H1 (cell line): ENCODE data around the gene TCAF1. TPM values are rescaled to one million over a fixed set of nuclear protein-coding genes. Genes with fewer than 3 reads are reported as not detected.

Experiments
- CTCF ChIA-PET: fragments of 300-600 bp; sonication (Branson Sonifier 250); formaldehyde crosslinking; loops from one replicate; lab custom pipeline; 2021; ENCODE audit not compliant: partially characterized antibody; lab: Charles Lee
- POLR2A ChIA-PET: fragments of 300-600 bp; sonication (Branson Sonifier 250); formaldehyde crosslinking; loops from one replicate; lab custom pipeline; 2021; ENCODE audit warnings: inconsistent platforms; ENCODE audit not compliant: partially characterized antibody; lab: Charles Lee
- DNase-seq, 2 experiments: peaks; one replicate each; pipeline versions ENCODE4 v3.0.0 to v3.0.0-alpha.2; 2010 to 2022; ENCODE audit warnings: low spot score in 2 of 2, low read depth in 1 of 2, mixed read lengths in 1 of 2
- FAIRE-seq: peaks from 2 replicates; lab custom pipeline; 2011; peaks lifted over from hg19 to GRCh38; lab: Jason Lieb, UNC
- H2AFZ ChIP-seq: 2 replicates; pipeline ENCODE4 v1.8.1; 2012; ENCODE audit warnings: low read length, inconsistent platforms
- H2AK5ac ChIP-seq: 2 replicates; pipeline ENCODE4 v1.6.1; 2013; ENCODE audit warnings: low read depth, low read length
- H2BK120ac ChIP-seq: replicated peaks from 2 replicates; pipeline ENCODE3; 2013; ENCODE audit warnings: low read depth, low read length, inconsistent platforms
- H2BK12ac ChIP-seq: 2 replicates; pipeline ENCODE4 v1.6.1; 2013; ENCODE audit warnings: low read depth, low read length
- H2BK15ac ChIP-seq: 2 replicates; pipeline ENCODE4 v1.6.1; 2013; ENCODE audit warnings: low read length
- H2BK20ac ChIP-seq: 2 replicates; pipeline ENCODE4 v1.6.1; 2013; ENCODE audit warnings: low read length
- H2BK5ac ChIP-seq: 2 replicates; pipeline ENCODE4 v1.6.1; 2013; ENCODE audit warnings: low read depth, low read length
- H3K14ac ChIP-seq: 2 replicates; pipeline ENCODE4 v1.6.1; 2013; ENCODE audit warnings: inconsistent platforms; ENCODE audit not compliant: insufficient read length
- H3K18ac ChIP-seq: 2 replicates; pipeline ENCODE4 v1.6.1; 2013; ENCODE audit warnings: low read length; ENCODE audit errors: extremely low read depth
- H3K23ac ChIP-seq: 2 replicates; pipeline ENCODE4 v1.6.1; 2013; ENCODE audit warnings: inconsistent platforms; ENCODE audit not compliant: insufficient read length
- H3K23me2 ChIP-seq: 2 replicates; pipeline ENCODE4 v1.6.1; 2013; ENCODE audit warnings: low read depth, low read length
- H3K27ac ChIP-seq: 2 replicates; pipeline ENCODE4 v1.6.1; 2011; ENCODE audit warnings: low read depth, low read length, inconsistent platforms
- H3K27me3 ChIP-seq, 4 experiments: replicated peaks in 1 of 4; 1 replicate in 1 of 4; 2 replicates in 3 of 4; pipeline versions ENCODE4 v1.6.1 to v1.8.1; 2011 to 2013; ENCODE audit warnings: low read length in 3 of 4, mild to moderate bottlenecking in 3 of 4, inconsistent platforms in 2 of 4, mixed read lengths in 2 of 4, moderate library complexity in 1 of 4; ENCODE audit not compliant: control insufficient read depth in 3 of 4, insufficient read depth in 3 of 4; ENCODE audit errors: extremely low read depth in 1 of 4
- H3K36me3 ChIP-seq, 4 experiments: 2 replicates each; pipeline versions ENCODE4 v1.6.1 to v1.8.1; 2011 to 2013; ENCODE audit warnings: mild to moderate bottlenecking in 4 of 4, low read length in 3 of 4, moderate library complexity in 2 of 4, control low read depth in 1 of 4, inconsistent platforms in 1 of 4; ENCODE audit not compliant: insufficient read depth in 4 of 4, control insufficient read depth in 2 of 4
- H3K4ac ChIP-seq: replicated peaks from 2 replicates; pipeline ENCODE3; 2013; ENCODE audit warnings: low read length, low read depth, mixed read lengths, inconsistent platforms; ENCODE audit not compliant: insufficient read length
- H3K4me1 ChIP-seq, 4 experiments: replicated peaks in 1 of 4; 1 replicate in 1 of 4; 2 replicates in 3 of 4; pipeline versions ENCODE4 v1.6.1 to v1.8.1; 2011 to 2013; ENCODE audit warnings: low read length in 3 of 4, inconsistent platforms in 2 of 4, mixed read lengths in 1 of 4; ENCODE audit not compliant: insufficient read depth in 4 of 4, control insufficient read depth in 3 of 4
- H3K4me2 ChIP-seq, 2 experiments: 2 replicates each; pipeline versions ENCODE4 v1.6.1 to v1.8.1; 2011 to 2013; ENCODE audit warnings: low read depth in 2 of 2, low read length in 2 of 2, control low read depth in 1 of 2, inconsistent platforms in 1 of 2, mild to moderate bottlenecking in 1 of 2; ENCODE audit not compliant: insufficient read depth in 1 of 2
- H3K4me3 ChIP-seq, 4 experiments: fragments of 200-600, 300-600 bp in 1 of 4; sonication (generic), shearing (Covaris generic), sonication (Bioruptor Twin) in 1 of 4; 2 replicates each; pipeline versions ENCODE4 v1.5.1 to v1.8.1; 2011 to 2016; ENCODE audit warnings: low read length in 4 of 4, low read depth in 3 of 4, control low read depth in 2 of 4, inconsistent platforms in 2 of 4, mild to moderate bottlenecking in 2 of 4, mixed read lengths in 1 of 4, moderate library complexity in 1 of 4; ENCODE audit not compliant: insufficient read depth in 2 of 4; ENCODE audit errors: extremely low read depth in 1 of 4
- H3K56ac ChIP-seq: replicated peaks from 2 replicates; pipeline ENCODE3; 2013; ENCODE audit warnings: low read depth, mild to moderate bottlenecking, mixed read lengths, low read length, inconsistent platforms; ENCODE audit not compliant: insufficient read length
- H3K79me1 ChIP-seq: 2 replicates; pipeline ENCODE4 v1.6.1; 2013; ENCODE audit warnings: low read depth, low read length, control low read depth
- H3K79me2 ChIP-seq, 2 experiments: 2 replicates each; pipeline versions ENCODE4 v1.6.1 to v1.8.1; 2012 to 2013; ENCODE audit warnings: low read length in 2 of 2, mild to moderate bottlenecking in 2 of 2, inconsistent platforms in 1 of 2; ENCODE audit not compliant: insufficient read depth in 2 of 2, control insufficient read depth in 1 of 2
- H3K9ac ChIP-seq, 4 experiments: replicated peaks in 1 of 4; 1 replicate in 1 of 4; 2 replicates in 3 of 4; pipeline versions ENCODE4 v1.6.1 to v1.8.1; 2011 to 2013; ENCODE audit warnings: low read depth in 3 of 4, low read length in 3 of 4, control low read depth in 2 of 4, mild to moderate bottlenecking in 2 of 4, moderate library complexity in 2 of 4, inconsistent platforms in 1 of 4; ENCODE audit errors: extremely low read depth in 1 of 4
- H3K9me3 ChIP-seq, 2 experiments: 2 replicates each; pipeline versions ENCODE4 v1.6.1 to v1.8.1; 2012 to 2013; ENCODE audit warnings: mild to moderate bottlenecking in 2 of 2, moderate library complexity in 2 of 2, control low read depth in 1 of 2, inconsistent platforms in 1 of 2, low read depth in 1 of 2, low read length in 1 of 2, mixed read lengths in 1 of 2; ENCODE audit not compliant: insufficient read depth in 2 of 2
- H4K20me1 ChIP-seq, 2 experiments: replicated peaks in 1 of 2; 2 replicates each; pipeline versions ENCODE3 to v1.8.1; 2011 to 2013; ENCODE audit warnings: inconsistent platforms in 2 of 2, low read length in 2 of 2, mild to moderate bottlenecking in 1 of 2; ENCODE audit not compliant: insufficient read depth in 2 of 2, control insufficient read depth in 1 of 2
- H4K5ac ChIP-seq: 2 replicates; pipeline ENCODE4 v1.6.1; 2013; ENCODE audit warnings: low read length, low read depth, mixed read lengths, inconsistent platforms; ENCODE audit not compliant: insufficient read length
- H4K8ac ChIP-seq: 2 replicates; pipeline ENCODE4 v1.8.0; 2013; ENCODE audit warnings: mild to moderate bottlenecking, moderate library complexity, low read length, inconsistent platforms; ENCODE audit not compliant: insufficient read depth; ENCODE audit errors: extremely low read depth
- H4K91ac ChIP-seq: replicated peaks from 2 replicates; pipeline ENCODE3; 2013; ENCODE audit warnings: low read length, mixed read lengths, inconsistent platforms; ENCODE audit not compliant: insufficient read length
- CHD2 ChIP-seq: IDR thresholded peaks from 2 replicates; pipeline ENCODE4 v1.6.1; 2012; ENCODE audit warnings: low read length, improper control_type of control experiment
- EZH2 ChIP-seq: fragments of 200-600 bp; sonication (generic); IDR thresholded peaks from 2 replicates; pipeline ENCODE4 v1.7.1; 2012; ENCODE audit warnings: low read depth, mild to moderate bottlenecking, moderate library complexity, low read length, inconsistent platforms; ENCODE audit not compliant: severe bottlenecking
- GTF2F1 ChIP-seq: IDR thresholded peaks from 2 replicates; pipeline ENCODE4 v1.6.1; 2012; ENCODE audit warnings: low read depth, low read length, improper control_type of control experiment, borderline replicate concordance
- JUND ChIP-seq: IDR thresholded peaks from 2 replicates; pipeline ENCODE4 v1.6.1; 2011; ENCODE audit warnings: mild to moderate bottlenecking, improper control_type of control experiment, low read length
- KDM4A ChIP-seq: IDR thresholded peaks from one replicate; pipeline ENCODE4 v1.7.1; 2012; ENCODE audit warnings: low read depth, mild to moderate bottlenecking, moderate library complexity, low read length, inconsistent platforms; ENCODE audit not compliant: severe bottlenecking
- POU5F1 ChIP-seq: IDR thresholded peaks from 2 replicates; pipeline ENCODE4 v1.6.1; 2011; ENCODE audit warnings: low read depth, mild to moderate bottlenecking, low read length, moderate library complexity
- RFX5 ChIP-seq: IDR thresholded peaks from 2 replicates; pipeline ENCODE4 v1.6.1; 2011; ENCODE audit warnings: low read depth, low read length, improper control_type of control experiment, borderline replicate concordance
- SP1 ChIP-seq: IDR thresholded peaks from 2 replicates; pipeline ENCODE4 v1.6.1; 2011; ENCODE audit warnings: low read depth, low read length
- SP4 ChIP-seq: IDR thresholded peaks from 2 replicates; pipeline ENCODE4 v1.6.1; 2012; ENCODE audit warnings: low read length, inconsistent platforms
- TAF1 ChIP-seq: IDR thresholded peaks from 2 replicates; pipeline ENCODE4 v1.6.1; 2011; ENCODE audit warnings: mild to moderate bottlenecking, low read depth, low read length
- TBP ChIP-seq: IDR thresholded peaks from 2 replicates; pipeline ENCODE4 v1.6.1; 2011; ENCODE audit warnings: low read depth, low read length, improper control_type of control experiment
- USF2 ChIP-seq: IDR thresholded peaks from 2 replicates; pipeline ENCODE4 v1.6.1; 2011; ENCODE audit warnings: low read length, improper control_type of control experiment
- WGBS, 2 experiments: shearing (Covaris generic) in 1 of 2; methylation state at CpG; one replicate each; pipeline versions ENCODE4 v1.1.6 to v1.1.7; 2013 to 2015; ENCODE audit warnings: low lambda C conversion rate in 2 of 2, mixed read lengths in 2 of 2, inconsistent platforms in 1 of 2, low coverage in 1 of 2, missing lambda C conversion rate in 1 of 2; ENCODE audit not compliant: insufficient replicate concordance in 2 of 2, insufficient coverage in 1 of 2, insufficient read length in 1 of 2; ENCODE audit errors: extremely low coverage in 1 of 2, missing lambda C conversion rate in 1 of 2; 5-methylcytosine and 5-hydroxymethylcytosine counted together
- polyA plus RNA-seq, 7 experiments: library from polyadenylated mRNA; depleted of rRNA in 3 of 7; stranded (reverse) in 5 of 7; unstranded in 2 of 7; fragments of >200 nt in 5 of 7; fragments of 200-250 nt in 2 of 7; gene quantifications; 1 replicate in 5 of 7; 2 replicates in 1 of 7; 4 replicates in 1 of 7; pipeline versions ENCODE4 v1.2.1 to v1.2.3, GENCODE V29; 2011 to 2013; ENCODE audit warnings: missing spikeins in 2 of 7, mixed read lengths in 2 of 7
- total RNA-seq: library from RNA; stranded (reverse); fragmentation: NEBNext Ultra II Directional; extraction: Animal tissue kit (Norgen Biotek cat#: 25700); gene quantifications from 2 replicates; pipeline ENCODE4 v1.2.1, GENCODE V29; 2021

TCAF1 gene
- total and polyA plus RNA-seq, 2 of the 8 experiments (the other 6 are each of a cell fraction or from before 2014, with no cell fraction given) = 9.6 to 28.0 TPM

DNA sequence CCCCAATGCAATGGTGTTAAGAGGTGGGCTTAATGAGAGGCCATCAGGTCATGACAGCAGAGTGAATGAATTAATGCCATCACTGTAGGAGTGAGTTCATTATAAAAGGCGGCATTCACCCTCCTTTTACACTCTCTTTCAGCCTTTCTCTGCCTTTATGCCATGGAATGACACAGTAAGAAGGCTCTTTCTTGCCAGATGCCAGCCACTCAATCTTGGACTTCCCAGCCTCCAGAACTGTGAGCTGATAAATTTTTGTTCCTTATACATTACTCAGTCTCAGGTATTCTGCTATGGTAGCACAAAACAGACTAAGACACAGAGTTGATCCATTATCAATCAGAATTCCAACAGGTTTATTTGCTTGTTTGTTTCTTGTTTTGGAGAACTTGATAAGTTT lies 3.2 kb downstream of the TCAF1 start:
- Histone ChIP-seq H2AK5ac (no peak overlapping the region), H3K4me3 (0 out of 8 replicates have a peak overlapping the region, but pooled peaks of 1 of the 4 experiments have one; percentile 6), H4K5ac (no peak overlapping the region), H3K9ac (no peak overlapping the region), H4K8ac (no peak overlapping the region), H3K4me2 (peak overlapping the region in 1 of 2 experiments; percentile 12; a peak in 1 of 4 replicates), H2BK12ac (no peak overlapping the region), H3K14ac (no peak overlapping the region), H2BK20ac (no peak overlapping the region), H3K23me2 (0 out of 2 replicates have a peak, but pooled peaks cover 2% of the 10 kb centered on the region), H2BK120ac (no peak overlapping the region), H2BK15ac (no peak overlapping the region), H2BK5ac (no peak overlapping the region), H3K23ac (no peak overlapping the region), H3K18ac (no peak overlapping the region), H3K79me1 (0 out of 2 replicates have a peak, but pooled peaks cover 3% of the 10 kb centered on the region), H3K79me2 (peaks cover 4 to 75% of the 10 kb centered on the region in 2 experiments), H2AFZ (no peak overlapping the region), H3K27me3 (no peaks in the 10 kb centered on the region), H3K9me3 (no peaks in the 10 kb centered on the region), H3K27ac (no peak overlapping the region), H3K36me3 (0 out of 8 replicates have a peak, but pooled peaks cover 0 to 3% (median 0%) of the 10 kb centered on the region in 4 experiments), H4K20me1 (peaks cover 6 to 12% of the 10 kb centered on the region in 2 experiments), H4K91ac (no peak overlapping the region), H3K4me1 (peaks cover 6 to 18% (median 7%) of the 10 kb centered on the region in 4 experiments; a peak in 5 of 7 replicates), H3K4ac (no peak overlapping the region), H3K56ac (no peak overlapping the region)
- no peak for TF ChIP-seq POU5F1
- no peak for TF ChIP-seq GTF2F1
- no peak for TF ChIP-seq KDM4A
- no peak for TF ChIP-seq SP1
- no peak for TF ChIP-seq CHD2
- no peak for TF ChIP-seq TAF1
- no peak for TF ChIP-seq SP4
- TF ChIP-seq RFX5 = no peak
- no peak for TF ChIP-seq TBP
- TF ChIP-seq JUND = no peak
- no peak for TF ChIP-seq USF2
- TF ChIP-seq EZH2 = no peak
- no peak for DNase-seq
- ChIA-PET CTCF (interaction anchor here (1.4 kb wide), 2 partner anchors 8 to 10 kb away, joined by 4 to 6 read pairs; no protein-coding TSS in a partner anchor), POLR2A (interaction anchor here (4.2 kb wide), 1 partner anchor 14 kb away, joined by 73 read pairs; no protein-coding TSS in a partner anchor)
- WGBS, 2 experiments = 95% methylated on average over 1 of the region's 1 CpG; no CpG with 5 or more reads in 1 of the 2 experiments
- no peak for FAIRE-seq
